OCI-M1 (cell line): ENCODE data around the gene CCDC12.

ENCODE experiments used
- DNase-seq: peaks from one replicate; lab custom pipeline; 2025; lab: John Stamatoyannopoulos, UW

The CCDC12 gene

DNA sequence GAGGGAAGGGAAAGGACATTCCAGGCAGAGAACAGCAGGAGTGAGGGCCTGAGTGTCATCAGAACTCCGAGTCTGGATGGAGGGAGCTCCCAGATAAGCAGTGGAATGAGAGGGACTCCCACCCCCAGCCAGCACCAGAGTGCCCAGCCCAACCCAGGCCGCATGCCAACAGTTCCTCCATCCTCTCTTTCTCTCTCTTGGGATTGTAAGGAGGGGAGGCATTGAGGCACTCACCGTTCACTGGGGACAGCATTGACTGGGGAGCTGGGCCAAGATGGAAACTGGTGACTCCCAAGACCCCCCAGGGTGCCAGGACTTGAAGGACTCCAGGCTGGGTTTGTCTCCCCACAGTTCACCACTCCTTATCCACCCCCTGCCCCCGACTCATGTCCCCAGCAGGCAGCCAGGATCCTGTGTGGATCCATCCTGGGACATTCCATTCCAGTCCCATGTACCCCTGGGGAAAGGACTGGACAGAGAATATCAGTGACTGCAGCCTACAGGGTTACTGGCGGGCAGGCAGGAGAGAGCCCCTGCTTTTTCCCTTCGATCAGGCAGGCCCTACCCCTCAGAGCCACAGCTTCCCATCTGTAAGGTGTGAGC is 83.3 kb downstream of the CCDC12 start:
- no peak for DNase-seq

DNA sequence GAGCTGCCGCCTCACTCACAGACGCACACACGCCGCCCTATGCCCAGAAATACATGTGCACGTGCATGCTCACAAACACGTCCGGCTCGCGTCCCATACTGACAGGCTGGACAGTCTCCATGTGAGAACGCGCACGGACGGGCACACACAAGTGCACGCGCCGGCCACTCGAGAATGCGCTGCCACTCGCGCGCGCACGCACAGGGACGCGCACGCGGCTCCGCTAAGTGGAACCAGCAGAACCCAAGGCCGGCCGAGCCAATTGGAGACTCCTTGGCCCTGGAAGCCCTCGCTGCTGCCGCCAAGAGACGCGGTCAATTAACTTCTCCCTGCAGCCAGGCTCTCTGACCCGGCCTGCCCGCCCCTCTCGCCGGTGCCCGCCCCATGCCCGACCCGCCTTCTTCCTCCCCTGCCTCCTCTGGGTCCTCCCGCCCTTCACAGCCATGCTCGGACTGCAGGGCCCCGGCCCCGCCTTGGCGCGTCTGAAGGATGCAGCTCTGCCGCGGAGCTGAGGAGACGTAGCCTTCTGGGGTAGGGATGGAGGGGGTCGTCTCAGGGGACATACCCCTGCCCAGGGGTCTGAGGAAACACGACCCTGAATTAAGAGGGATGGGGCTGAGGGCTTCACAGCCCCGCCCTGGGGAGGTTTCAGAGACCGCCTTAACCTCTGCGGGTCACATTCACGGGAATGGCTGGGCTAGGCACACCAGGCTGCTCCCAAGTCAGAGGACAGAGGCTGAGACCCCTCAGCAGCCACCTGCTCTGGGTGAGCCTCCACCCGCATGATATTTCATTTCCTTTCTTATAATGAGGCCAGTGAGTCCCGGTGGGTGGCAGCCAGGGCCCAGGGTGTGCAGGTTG is 84.0 kb downstream of the CCDC12 start:
- peak; percentile 79 for DNase-seq

DNA sequence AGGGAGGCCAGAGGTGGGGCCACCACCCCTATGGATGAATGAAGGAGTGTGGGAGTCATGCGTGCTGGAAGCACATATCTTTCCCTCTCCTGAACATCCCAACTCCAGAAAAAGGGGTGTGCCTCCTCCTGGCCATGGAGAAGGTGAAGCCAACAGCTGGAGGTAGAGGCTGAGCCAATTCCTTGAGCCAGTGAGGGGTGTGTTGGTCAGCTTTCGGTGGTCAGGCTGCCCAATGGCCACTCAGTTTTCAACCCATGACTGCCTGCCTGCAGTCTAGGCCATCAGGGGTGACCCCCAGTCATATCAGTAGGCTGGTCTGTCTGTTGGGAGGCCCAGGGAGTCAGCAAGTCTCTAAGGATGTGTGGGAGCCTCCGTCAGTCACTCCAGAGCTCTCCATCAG is 85.4 kb downstream of the CCDC12 start:
- DNase-seq, result no peak

DNA sequence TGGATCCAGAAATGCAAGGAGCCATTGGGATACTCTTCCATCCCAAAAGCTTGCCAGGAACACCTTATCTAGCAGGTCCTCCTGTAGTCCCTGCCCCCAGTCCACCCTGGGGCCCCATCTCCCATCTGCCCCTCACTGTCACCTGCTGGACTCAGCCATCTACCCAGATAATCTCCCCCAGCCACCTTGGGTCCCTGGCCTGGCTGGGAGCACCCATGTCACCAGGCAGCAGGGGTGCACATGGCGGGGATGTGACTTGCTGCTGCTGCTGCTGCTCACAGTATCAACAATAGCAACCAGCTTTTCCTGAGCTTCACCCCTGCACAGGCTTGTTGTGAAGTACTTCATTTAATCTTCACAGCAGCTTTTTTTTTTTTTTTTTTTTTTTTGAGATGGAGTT is 86.4 kb downstream of the CCDC12 start:
- DNase-seq, result no peak

DNA sequence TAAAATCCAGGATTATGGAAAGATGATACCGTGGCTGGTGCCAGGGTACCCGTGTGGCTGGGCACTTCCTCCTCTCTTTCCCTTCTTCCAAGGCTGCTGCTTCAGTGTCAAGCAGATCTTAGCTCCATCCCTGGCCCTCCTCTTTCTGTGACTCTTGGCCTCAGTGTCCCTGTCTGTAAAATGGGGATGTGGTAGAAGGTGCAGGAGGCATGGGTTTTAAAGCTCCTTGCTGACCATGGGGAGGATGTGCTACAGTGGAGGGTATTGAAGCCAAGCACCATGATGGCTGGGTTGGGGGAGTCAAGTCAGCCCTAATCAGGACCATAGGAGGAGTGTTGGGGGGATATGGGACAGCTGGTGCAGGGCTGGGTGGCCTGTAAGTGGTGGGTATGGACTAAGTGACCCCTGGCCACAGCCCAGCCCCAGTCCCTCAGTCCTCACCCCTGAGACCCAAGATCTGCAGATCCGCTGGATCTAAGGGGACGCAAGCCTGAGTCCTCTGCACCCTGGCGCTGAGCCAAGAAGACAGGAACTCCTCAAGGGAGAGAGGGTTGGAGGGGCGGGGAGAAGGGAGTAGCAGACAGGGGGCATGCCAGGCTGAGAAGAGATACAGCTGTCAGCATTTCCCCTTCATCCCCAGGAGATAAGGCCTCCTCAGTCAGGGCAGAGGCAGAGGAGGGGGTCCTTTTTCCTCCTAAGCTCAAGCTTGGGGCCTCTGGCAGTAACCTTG is 87.0 kb downstream of the CCDC12 start:
- peak; percentile 35 for DNase-seq

DNA sequence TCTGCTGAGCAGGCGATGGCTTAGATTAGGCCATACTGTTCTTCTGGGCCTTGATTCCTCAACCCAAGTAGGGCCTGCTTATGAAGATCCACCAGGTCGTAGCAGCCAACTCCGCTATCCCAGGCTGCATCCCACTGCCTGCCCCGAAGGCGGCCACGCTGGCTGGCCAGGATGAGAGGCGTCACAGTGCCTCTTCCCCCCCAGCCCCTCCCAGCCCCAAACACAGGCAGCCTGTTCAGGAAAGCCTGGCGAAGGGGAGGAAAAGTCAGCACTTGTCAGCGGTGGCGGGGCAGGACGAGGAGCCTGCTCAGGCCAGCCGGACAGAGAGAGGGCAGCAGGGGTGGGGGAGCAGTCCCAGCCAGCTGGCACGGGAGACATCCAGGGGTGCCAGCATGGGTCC is 87.8 kb downstream of the CCDC12 start:
- no peak for DNase-seq

DNA sequence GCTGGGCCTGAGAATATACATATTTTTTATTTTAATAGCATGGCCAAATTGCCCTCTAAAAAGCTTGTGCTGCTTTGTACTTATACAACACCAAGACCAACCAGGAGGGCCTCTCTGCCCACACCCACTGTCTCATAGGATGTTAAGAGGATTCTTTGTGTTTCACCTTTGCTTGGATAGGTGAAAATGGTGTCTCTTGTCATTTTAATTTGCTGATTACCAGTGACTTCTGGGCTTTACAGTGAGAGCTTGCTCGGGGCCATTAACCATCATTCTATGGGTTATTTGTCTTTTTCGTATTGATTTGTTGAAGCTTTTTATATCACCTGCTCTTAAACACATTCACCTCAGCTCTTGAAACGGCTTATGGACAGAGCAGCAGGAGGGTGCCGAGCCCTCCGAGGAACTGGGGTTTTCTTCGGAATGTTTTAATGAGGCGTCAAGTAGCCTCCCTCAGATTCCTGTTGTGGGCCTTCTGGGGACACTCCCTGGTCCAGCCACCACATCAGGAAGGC is 88.5 kb downstream of the CCDC12 start:
- DNase-seq, result no peak

DNA sequence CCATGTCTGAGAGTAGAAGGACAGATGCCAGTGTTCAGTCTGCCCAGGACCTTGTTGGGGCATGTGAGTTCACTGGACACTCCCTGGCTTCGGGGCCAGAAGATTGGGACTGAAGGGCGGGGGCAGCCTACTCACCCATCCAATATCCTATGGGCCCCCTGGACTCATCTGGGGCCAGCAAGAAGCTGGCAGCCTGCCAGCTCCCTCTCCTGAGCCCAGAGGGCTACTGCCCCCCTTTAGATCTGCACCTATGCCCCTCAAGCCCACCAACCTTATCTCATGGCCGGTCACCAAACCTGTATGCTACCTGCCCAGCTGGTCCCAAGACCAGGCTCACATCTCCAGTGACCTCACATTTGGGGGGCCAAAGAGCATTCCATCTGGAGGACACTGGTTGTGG is 90.9 kb downstream of the CCDC12 start:
- DNase-seq, result no peak

DNA sequence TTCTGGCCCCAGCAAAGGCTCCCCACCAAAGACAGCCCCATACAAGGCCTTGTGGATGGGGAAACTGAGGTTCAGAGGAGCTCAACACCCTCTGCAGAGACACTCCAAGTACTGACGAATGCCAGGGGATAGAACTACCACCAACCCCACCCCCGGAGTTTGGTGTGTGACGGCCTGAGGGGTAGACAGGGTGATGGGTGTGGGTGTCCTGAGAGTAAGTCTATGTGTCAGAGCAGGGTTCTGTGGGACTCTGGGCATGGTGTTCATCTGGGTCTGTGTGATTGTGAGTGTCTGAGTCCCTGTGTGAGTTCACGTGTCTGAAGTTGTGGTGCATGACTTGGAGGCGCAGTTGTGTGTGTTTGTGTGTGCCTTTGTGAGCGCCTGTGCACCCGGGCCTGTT is 91.6 kb downstream of the CCDC12 start:
- no peak for DNase-seq

DNA sequence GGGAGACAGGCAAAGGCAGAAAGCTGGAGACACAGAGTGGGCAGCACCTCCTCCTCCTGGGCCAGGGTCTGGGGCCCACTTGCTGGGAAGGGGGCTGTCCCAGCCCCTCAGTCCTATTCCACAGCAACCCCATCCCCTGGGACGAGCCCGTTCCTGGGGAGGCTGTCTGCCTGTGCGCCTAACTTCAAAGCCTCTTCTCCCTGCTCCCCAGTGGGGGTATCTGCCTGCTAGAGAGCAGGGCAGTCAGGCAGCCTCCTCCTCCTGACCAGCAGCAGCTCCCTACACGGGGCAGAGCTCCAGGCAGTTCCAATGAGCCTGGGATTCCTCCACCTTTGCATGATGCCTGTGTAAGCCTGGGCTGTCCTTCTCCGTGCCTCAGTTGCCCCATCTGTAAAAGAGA is 92.1 kb downstream of the CCDC12 start:
- DNase-seq, result no peak

DNA sequence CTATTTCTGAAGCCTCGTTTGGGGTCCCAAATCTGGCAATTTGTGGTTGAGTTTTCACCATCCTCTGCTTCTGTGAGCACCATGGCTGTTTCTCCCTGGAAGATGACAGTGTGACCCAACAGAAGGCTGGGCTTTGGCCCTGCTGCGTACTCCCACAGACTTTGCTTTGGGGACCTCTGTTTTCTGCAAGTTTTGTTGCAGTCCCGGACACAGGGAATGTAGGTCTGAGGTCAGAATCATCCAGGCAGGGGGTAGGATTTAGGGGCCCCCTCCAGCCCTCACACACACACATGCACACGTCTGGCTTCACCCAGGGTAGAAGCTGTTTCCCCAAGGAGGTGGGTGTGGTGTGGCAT is 92.7 kb downstream of the CCDC12 start:
- no peak for DNase-seq

DNA sequence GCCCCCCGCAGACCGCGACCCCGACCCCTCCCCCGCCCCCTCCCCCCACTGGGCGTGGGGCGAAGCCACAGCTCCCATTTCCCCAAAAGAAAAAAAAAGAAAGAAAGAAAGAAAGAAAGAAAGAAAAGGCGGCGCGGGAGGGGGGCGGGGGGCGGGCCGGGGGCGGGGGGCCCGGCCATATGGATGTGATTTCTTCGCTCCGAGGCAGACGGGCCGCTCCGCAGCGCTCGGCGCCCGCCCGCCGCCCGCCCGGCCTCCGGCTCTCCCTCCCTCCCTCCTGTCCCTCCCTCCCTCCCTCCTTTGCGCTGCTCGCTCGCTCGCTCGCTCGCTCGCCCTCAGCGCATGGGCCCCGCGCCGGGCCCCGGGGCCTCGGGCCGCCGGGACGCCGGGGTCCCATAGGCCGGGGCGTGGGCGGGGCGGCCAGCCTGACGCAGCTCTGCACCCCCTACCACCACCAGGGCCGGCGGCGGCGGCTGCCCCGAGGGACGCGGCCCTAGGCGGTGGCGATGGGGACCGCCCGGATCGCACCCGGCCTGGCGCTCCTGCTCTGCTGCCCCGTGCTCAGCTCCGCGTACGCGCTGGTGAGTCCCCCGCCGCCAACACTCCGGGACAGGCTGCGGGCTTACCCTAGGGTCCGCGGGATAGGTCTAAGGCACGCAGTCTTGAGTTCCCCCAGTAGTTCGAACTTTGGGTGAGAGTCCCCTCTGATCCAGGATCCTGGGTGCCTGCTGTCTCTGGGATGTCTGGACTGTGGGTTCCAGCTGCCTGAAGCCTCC is 93.3 kb downstream of the CCDC12 start:
- DNase-seq, result no peak

DNA sequence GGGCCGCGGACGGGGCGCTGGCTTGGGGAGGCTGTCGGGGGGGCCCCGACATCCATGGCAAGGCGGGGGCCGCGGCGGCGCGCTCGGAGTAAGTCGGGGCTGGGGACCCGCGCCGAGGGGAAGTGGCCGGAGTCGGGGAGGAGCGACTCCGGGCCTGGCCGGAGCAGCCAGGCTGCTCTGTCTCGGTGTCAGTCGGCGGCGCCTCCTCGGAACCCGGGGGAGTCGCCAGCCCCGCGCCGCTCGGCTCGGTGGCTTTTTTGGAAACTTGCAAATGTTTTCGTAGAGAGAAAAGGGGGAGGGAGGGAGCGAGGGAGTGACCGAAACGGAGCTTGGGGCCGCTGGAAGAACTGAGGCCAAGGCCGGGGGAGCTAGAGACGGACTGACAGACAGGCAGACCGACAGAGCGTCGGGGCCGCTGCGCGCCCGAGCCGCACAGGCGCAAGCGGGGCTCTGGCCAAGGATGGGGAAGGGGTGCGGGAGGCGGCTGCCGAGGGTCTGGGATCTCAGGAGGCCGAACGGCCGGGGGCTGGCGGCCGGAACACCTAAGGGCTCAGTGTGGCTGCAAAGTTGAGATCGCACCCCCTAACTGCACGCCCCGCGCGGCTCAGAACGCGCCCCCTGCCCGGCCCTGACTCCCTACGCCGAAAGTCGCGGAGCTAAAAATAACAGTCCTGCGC is 94.0 kb downstream of the CCDC12 start:
- peak; percentile 43 for DNase-seq

DNA sequence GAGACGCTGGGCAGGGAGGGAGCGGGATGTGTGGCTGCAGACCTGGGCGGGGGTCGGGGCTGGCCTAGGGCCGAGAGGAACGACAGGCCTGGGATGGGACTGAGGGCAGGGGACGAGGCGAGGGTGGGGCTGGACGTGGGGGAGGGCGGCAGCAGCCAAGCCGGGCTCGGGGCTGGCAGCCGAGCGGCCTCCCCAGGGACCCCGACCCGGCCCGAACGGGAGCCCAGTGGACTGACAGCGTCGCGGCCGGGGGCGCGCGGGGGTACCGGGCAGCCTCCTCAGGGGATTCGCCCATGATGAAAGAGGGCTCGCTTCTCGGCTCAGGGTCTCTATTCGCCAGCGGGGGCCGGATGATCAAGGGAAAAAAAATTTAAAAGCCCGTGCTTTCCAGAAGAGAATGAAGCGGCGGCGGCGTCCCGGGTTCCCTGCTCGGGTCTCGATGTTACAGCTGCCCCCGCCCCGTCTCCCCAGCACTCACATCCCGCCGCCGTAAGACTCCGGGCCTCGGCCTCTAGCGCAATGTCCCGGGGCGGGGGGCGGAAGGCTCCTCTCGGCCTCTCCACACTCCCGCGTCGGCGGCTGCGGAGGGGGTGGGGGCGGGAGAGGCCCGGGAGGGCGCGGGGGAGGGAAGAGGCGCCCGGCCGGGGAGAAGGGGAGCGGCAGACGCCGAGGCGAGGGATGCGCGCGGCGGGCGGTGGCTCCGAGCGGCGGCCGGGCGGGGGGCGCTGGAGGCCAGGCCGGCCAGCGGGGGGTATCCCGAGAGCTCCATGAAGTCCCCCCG is 94.8 kb downstream of the CCDC12 start:
- DNase-seq, result no peak

DNA sequence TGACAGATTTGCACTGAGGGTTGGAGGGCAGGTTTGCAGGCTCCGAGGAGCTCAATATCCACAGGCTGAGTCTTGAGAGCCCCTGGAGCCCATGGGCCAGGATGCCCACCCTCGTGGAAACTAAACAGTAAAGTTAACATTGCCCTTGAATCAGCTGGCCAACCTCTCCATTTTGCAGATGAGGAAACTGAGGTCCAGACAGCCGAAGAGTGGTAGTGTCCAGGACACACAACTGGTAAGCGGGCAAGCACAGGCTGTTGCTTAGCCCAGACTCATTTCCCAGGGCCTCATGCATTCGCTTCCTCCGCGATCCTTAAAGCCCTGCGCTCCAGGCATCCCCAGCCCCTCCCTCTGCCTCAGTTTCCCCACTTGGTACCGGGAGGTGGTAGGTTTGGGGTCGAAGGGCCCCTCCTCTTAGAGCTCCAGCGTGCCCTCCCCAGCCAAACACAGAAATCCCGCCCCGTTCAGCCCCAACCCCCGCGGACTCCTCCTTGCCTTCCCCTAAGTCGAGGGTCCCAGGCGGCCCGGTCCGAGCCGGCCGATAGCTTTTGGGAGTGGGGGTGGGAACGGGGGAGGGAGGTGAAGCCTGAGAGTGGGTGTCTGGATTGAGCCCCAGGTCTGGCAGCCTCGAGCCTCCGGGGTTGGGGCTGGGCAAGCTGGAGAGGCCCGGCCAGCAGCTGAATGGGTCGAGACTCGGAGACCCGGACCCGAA is 95.5 kb downstream of the CCDC12 start:
- DNase-seq, result no peak

DNA sequence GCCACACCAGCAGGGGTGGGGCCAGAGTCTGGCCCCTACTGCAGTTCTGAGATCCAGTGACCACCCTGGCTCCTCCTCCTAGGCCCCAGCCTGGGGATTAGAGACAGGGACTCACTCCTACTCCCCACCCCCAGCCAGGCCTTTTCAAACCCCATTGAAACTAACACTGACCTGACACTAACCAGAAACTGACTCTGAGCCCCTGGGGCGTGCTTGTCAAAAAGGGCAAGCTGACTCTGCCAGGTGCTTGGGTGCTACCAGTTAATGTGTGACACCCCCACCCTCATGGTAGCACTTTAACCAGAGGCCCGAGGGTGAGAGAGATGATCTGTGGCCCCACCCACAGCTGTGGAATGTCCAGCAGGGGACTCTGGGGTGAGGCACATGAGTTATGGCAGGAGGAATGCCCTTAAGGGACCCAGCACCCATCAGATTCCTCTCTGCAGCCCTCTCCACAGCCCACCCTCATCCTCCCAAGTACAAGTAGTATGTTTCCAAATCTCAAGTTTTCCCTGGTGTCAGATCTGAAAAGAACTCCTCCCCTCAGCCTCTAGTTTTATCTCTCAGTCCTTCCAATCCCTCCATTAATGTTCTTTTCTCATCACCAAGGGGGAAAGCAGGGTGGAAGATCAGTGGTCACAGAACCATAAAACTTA is 97.6 kb downstream of the CCDC12 start:
- no peak for DNase-seq

DNA sequence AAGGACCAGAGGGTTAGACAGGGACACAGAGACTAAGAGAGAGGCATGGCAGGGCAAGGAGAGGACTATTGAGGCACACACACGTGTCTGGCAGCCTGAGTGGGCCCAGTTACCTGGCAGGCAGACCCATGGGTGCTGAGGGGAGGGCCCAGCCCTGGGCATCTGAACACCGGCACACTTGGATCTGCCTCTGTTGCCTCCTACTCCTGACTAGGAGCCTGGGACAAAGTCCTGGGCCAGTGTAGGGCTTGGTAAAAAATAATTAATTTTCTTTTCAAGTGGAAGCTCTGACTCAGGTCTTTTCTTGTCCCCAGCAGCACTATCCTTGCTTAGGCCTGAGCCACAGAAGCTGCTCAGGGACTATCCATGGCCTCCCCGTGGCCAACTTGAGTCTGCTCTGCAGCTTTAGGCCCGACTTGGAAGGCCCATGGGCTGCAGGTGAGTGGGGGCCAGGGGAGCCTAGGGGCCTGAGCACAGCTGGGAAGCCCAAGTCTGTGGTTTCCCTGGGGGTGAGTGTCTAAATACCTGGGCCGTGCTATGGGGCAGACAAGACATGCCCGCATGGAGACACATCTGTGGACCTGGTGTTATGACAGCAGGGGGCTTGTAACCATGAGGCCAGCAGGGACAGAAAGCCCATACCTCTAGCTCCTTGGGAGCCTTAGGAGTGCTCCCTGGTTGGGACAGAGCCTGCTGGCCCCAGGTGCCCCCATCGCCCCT is 99.0 kb downstream of the CCDC12 start, which contains the start of gene PTH1R:
TSS of gene PTH1R (plus strand) at position 316 of the 720 bp plus-strand sequence. CDS start 5,839 bp downstream, outside the sequence.
- DNase-seq, result no peak
